A549 (cell line): ENCODE results near the gene RELL2.

Source experiments
- CHD4 ChIP-seq: fragments of 200-600 bp; sonication (generic); IDR thresholded peaks from 2 replicates; pipeline ENCODE4 v1.6.1; 2016; ENCODE audit warnings: antibody characterized with exemption, mild to moderate bottlenecking, borderline replicate concordance
- EP300 ChIP-seq, 2 experiments: fragments of >200 bp; sonication (Bioruptor Twin); formaldehyde crosslinking; IDR thresholded peaks; 2 replicates in 1 of 2; 3 replicates in 1 of 2; pipeline ENCODE4 v1.6.1; 2016 to 2017
- MAFK ChIP-seq: fragments of 450-650 bp; IDR thresholded peaks from 2 replicates; pipeline ENCODE4 v1.6.1; 2014; ENCODE audit not compliant: partially characterized antibody
- MYC ChIP-seq: IDR thresholded peaks from 2 replicates; pipeline ENCODE4 v1.6.1; 2012; ENCODE audit warnings: mild to moderate bottlenecking, inconsistent platforms, low read length, improper control_type of control experiment, borderline replicate concordance
- RAD21 ChIP-seq, 2 experiments: fragments of >200 bp in 1 of 2; sonication (Bioruptor Twin) in 1 of 2; formaldehyde crosslinking in 1 of 2; IDR thresholded peaks in 1 of 2; conservative IDR thresholded peaks in 1 of 2; 2 replicates in 1 of 2; 3 replicates in 1 of 2; pipeline ENCODE4 v1.6.1; 2012 to 2018; ENCODE audit warnings: inconsistent platforms in 1 of 2
- SMC3 ChIP-seq: fragments of >200 bp; sonication (Bioruptor Twin); formaldehyde crosslinking; IDR thresholded peaks from 3 replicates; pipeline ENCODE4 v1.6.1; 2018; ENCODE audit warnings: inconsistent platforms
- TFCP2L1 ChIP-seq: fragments of 250-450 bp; sonication (Bioruptor Pico); IDR thresholded peaks from 2 replicates; pipeline ENCODE4 v1.5.0; 2021; ENCODE audit warnings: mild to moderate bottlenecking
- ZFP36 ChIP-seq: fragments of 450-650 bp; IDR thresholded peaks from 2 replicates; pipeline ENCODE4 v1.6.1; 2014; ENCODE audit warnings: borderline replicate concordance; ENCODE audit not compliant: partially characterized antibody
- TF ChIP-seq, protein P1 (sequence below): fragments of >200 bp; sonication (Bioruptor Twin); formaldehyde crosslinking; IDR thresholded peaks from 3 replicates; pipeline ENCODE4 v1.5.1; 2016
- TF ChIP-seq, protein P2 (sequence below): IDR thresholded peaks from 2 replicates; pipeline ENCODE4 v1.6.1; 2012
- TF ChIP-seq, protein P3 (sequence below): IDR thresholded peaks from 2 replicates; pipeline ENCODE4 v1.6.1; 2012; ENCODE audit warnings: low read depth, borderline replicate concordance
- TF ChIP-seq, protein P4 (sequence below): fragments of 200-600 bp; sonication (generic); IDR thresholded peaks from 2 replicates; pipeline ENCODE4 v1.6.1; 2016; ENCODE audit warnings: antibody characterized with exemption, mild to moderate bottlenecking, moderate library complexity

DNA sequence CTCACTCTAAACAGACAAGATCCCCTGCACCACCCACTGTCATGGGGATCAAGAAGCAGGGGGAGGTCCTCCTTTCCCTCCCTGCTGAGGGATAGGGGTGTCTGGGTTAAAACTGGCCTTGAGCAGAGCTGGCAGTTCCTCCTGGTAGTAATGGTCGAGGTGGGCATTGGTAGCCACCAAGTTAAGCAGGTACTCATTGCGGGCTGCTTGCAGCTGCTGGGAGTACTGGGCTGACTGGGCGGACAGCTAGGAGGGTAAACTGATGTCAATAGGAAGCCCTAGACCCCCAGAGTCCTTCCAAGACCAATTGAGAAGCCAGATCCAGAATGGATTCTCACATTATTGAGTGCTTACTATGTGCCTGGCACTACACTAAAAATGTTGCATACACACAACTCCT lies 11.1 kb downstream of the RELL2 start:
- TF ChIP-seq MAFK (no peak), ZFP36 (no peak), CHD4 (no peak), EP300 (IDR thresholded peaks at IDR 0.05) (no peak), SMC3 (no peak), MYC (no peak), RAD21 (conservative IDR thresholded peaks at IDR 0.05 in 1 of 2, IDR thresholded peaks at IDR 0.05 in 1 of 2) (no peak), TFCP2L1 (CRISPR knock-in tag) (no peak)
- TF ChIP-seq, protein P1, sequence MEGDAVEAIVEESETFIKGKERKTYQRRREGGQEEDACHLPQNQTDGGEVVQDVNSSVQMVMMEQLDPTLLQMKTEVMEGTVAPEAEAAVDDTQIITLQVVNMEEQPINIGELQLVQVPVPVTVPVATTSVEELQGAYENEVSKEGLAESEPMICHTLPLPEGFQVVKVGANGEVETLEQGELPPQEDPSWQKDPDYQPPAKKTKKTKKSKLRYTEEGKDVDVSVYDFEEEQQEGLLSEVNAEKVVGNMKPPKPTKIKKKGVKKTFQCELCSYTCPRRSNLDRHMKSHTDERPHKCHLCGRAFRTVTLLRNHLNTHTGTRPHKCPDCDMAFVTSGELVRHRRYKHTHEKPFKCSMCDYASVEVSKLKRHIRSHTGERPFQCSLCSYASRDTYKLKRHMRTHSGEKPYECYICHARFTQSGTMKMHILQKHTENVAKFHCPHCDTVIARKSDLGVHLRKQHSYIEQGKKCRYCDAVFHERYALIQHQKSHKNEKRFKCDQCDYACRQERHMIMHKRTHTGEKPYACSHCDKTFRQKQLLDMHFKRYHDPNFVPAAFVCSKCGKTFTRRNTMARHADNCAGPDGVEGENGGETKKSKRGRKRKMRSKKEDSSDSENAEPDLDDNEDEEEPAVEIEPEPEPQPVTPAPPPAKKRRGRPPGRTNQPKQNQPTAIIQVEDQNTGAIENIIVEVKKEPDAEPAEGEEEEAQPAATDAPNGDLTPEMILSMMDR = no peak
- TF ChIP-seq, protein P2, sequence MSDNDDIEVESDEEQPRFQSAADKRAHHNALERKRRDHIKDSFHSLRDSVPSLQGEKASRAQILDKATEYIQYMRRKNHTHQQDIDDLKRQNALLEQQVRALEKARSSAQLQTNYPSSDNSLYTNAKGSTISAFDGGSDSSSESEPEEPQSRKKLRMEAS = no peak
- TF ChIP-seq, protein P3, sequence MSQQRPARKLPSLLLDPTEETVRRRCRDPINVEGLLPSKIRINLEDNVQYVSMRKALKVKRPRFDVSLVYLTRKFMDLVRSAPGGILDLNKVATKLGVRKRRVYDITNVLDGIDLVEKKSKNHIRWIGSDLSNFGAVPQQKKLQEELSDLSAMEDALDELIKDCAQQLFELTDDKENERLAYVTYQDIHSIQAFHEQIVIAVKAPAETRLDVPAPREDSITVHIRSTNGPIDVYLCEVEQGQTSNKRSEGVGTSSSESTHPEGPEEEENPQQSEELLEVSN = no peak
- TF ChIP-seq, protein P4, sequence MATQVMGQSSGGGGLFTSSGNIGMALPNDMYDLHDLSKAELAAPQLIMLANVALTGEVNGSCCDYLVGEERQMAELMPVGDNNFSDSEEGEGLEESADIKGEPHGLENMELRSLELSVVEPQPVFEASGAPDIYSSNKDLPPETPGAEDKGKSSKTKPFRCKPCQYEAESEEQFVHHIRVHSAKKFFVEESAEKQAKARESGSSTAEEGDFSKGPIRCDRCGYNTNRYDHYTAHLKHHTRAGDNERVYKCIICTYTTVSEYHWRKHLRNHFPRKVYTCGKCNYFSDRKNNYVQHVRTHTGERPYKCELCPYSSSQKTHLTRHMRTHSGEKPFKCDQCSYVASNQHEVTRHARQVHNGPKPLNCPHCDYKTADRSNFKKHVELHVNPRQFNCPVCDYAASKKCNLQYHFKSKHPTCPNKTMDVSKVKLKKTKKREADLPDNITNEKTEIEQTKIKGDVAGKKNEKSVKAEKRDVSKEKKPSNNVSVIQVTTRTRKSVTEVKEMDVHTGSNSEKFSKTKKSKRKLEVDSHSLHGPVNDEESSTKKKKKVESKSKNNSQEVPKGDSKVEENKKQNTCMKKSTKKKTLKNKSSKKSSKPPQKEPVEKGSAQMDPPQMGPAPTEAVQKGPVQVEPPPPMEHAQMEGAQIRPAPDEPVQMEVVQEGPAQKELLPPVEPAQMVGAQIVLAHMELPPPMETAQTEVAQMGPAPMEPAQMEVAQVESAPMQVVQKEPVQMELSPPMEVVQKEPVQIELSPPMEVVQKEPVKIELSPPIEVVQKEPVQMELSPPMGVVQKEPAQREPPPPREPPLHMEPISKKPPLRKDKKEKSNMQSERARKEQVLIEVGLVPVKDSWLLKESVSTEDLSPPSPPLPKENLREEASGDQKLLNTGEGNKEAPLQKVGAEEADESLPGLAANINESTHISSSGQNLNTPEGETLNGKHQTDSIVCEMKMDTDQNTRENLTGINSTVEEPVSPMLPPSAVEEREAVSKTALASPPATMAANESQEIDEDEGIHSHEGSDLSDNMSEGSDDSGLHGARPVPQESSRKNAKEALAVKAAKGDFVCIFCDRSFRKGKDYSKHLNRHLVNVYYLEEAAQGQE = no peak
